ENCODE measurements around the gene KCNMB1. TPM values are rescaled to one million over a fixed set of nuclear protein-coding genes. Genes with fewer than 3 reads are reported as not detected.

Gene KCNMB1
- total RNA-seq, 1 donor from 2014 or later: not detected

- Mint-ChIP-seq H3K36me3 (ENCODE audit: low read depth) (no peaks in the 10 kb centered on the region), H3K9me3 (peaks cover 2% of the 10 kb centered on the region), H3K4me3 (no peak overlapping the region), H3K27me3 (peaks cover 10% of the 10 kb centered on the region), H3K27ac (no peak overlapping the region), H3K4me1 (no peaks in the 10 kb centered on the region)
- ChIA-PET POLR2A (no interaction called here), CTCF (no interaction called here)
- intact Hi-C loops (cut with micrococcal nuclease): no loop called here
- ATAC-seq (ENCODE audit: low read depth) (no peak), DNase-seq (no peak)
- no peak for TF ChIP-seq CTCF (IDR thresholded peaks at IDR 0.05)
Observed at GRCh38 chr5:170372971-170373370, 16.2 kb downstream of the KCNMB1 start.

- ATAC-seq (ENCODE audit: low read depth): no peak
- Mint-ChIP-seq H3K4me1 (no peaks in the 10 kb centered on the region), H3K27me3 (peaks cover 8% of the 10 kb centered on the region), H3K4me3 (no peak overlapping the region), H3K27ac (no peak overlapping the region), H3K36me3 (ENCODE audit: low read depth) (no peaks in the 10 kb centered on the region), H3K9me3 (no peaks in the 10 kb centered on the region)
- ChIA-PET POLR2A (interaction anchor here (0.6 kb wide), 1 partner anchor 54 kb away, joined by 3 read pairs; no protein-coding TSS in a partner anchor), CTCF (no interaction called here)
- intact Hi-C loops (cut with micrococcal nuclease): no loop called here
- no peak for DNase-seq
- no peak for TF ChIP-seq CTCF (IDR thresholded peaks at IDR 0.05)
Observed at GRCh38 chr5:170368586-170368985, 20.6 kb downstream of the KCNMB1 start.

GRCh38 chr5:170366276-170366675, 22.9 kb downstream of the KCNMB1 start:
- Mint-ChIP-seq H3K36me3 (ENCODE audit: low read depth) (no peaks in the 10 kb centered on the region), H3K27ac (no peak overlapping the region), H3K4me1 (no peaks in the 10 kb centered on the region), H3K4me3 (no peak overlapping the region), H3K9me3 (no peaks in the 10 kb centered on the region), H3K27me3 (peaks cover 4% of the 10 kb centered on the region)
- TF ChIP-seq CTCF (IDR thresholded peaks at IDR 0.05): no peak
- no peak for DNase-seq
- ChIA-PET POLR2A (no interaction called here), CTCF (no interaction called here)
- no peak for ATAC-seq (ENCODE audit: low read depth)
- intact Hi-C loops (cut with micrococcal nuclease): no loop called here

GRCh38 chr5:170365831-170366230, 23.3 kb downstream of the KCNMB1 start:
- POLR2A ChIA-PET: no interaction called here
- DNase-seq (no peak), ATAC-seq (ENCODE audit: low read depth) (no peak)
- no peaks in the 10 kb centered on the region for H3K9me3 Mint-ChIP-seq
- no peak overlapping the region for H3K4me3 Mint-ChIP-seq
- peaks cover 4% of the 10 kb centered on the region for H3K27me3 Mint-ChIP-seq
- CTCF ChIA-PET: no interaction called here
- no peaks in the 10 kb centered on the region for H3K4me1 Mint-ChIP-seq
- no peak overlapping the region for H3K27ac Mint-ChIP-seq
- intact Hi-C loops (cut with micrococcal nuclease): no loop called here
- H3K36me3 Mint-ChIP-seq (ENCODE audit: low read depth): no peaks in the 10 kb centered on the region
- no peak for TF ChIP-seq CTCF (IDR thresholded peaks at IDR 0.05)

- H3K4me3 Mint-ChIP-seq: no peak overlapping the region
- TF ChIP-seq CTCF (IDR thresholded peaks at IDR 0.05): no peak
- peaks cover 4% of the 10 kb centered on the region for H3K27me3 Mint-ChIP-seq
- DNase-seq: no peak
- no peak overlapping the region for H3K27ac Mint-ChIP-seq
- ChIA-PET POLR2A (no interaction called here), CTCF (no interaction called here)
- no peaks in the 10 kb centered on the region for H3K9me3 Mint-ChIP-seq
- no peaks in the 10 kb centered on the region for H3K36me3 Mint-ChIP-seq (ENCODE audit: low read depth)
- no peaks in the 10 kb centered on the region for H3K4me1 Mint-ChIP-seq
- intact Hi-C loops (cut with micrococcal nuclease): no loop called here
- ATAC-seq (ENCODE audit: low read depth): no peak
Observed at GRCh38 chr5:170365011-170365410, 24.2 kb downstream of the KCNMB1 start.

Data from activated B cell treated with CpG ODN at 0.5 μM for 24 hours (primary cell).